PC-3 (cell line): ENCODE results near the gene CHRNB1. TPM values are rescaled to one million over a fixed set of nuclear protein-coding genes. Genes with fewer than 3 reads are reported as not detected.

Source experiments
- ATAC-seq: fragments of 200-7000 bp; cut with Tn5 transposase; 2 replicates; pipeline ENCODE4 v1.9.1; 2020; ENCODE audit warnings: mild to moderate bottlenecking, moderate library complexity
- BruUV-seq: library from RNA; stranded (reverse); fragments of 400-500 nt; replicated peaks from 2 replicates; lab custom pipeline; 2021; lab: Mats Ljungman, UMichigan
- CTCF ChIA-PET: fragments of 300-600 bp; sonication (Branson Sonifier 250); formaldehyde crosslinking; loops from one replicate; lab custom pipeline; 2022; ENCODE audit warnings: antibody characterized with exemption; lab: Charles Lee
- POLR2A ChIA-PET: fragments of 300-600 bp; sonication (Branson Sonifier 250); formaldehyde crosslinking; loops from one replicate; lab custom pipeline; 2022; ENCODE audit warnings: antibody characterized with exemption; ENCODE audit not compliant: unreplicated experiment; lab: Charles Lee
- DNase-seq: peaks from one replicate; pipeline ENCODE4 v3.0.0-alpha.2; 2015
- H2AFZ ChIP-seq: fragments of 300-600 bp; sonication (generic); 2 replicates; pipeline ENCODE4 v1.6.0; 2016; ENCODE audit warnings: antibody characterized with exemption, low read length
- H3F3A ChIP-seq: fragments of 300-600 bp; sonication (generic); one replicate; pipeline ENCODE4 v1.6.0; 2017; ENCODE audit warnings: antibody characterized with exemption, low read length, control low read depth, mild to moderate bottlenecking; ENCODE audit not compliant: unreplicated experiment
- H3K27ac ChIP-seq: fragments of 300-600 bp; sonication (generic); 2 replicates; pipeline ENCODE4 v1.5.1; 2016; ENCODE audit warnings: mild to moderate bottlenecking, low read length
- H3K27me3 ChIP-seq: fragments of 300-600 bp; sonication (generic); 2 replicates; pipeline ENCODE4 v1.6.1; 2016; ENCODE audit warnings: low read length, mixed read lengths
- H3K36me3 ChIP-seq: fragments of 300-600 bp; sonication (generic); 2 replicates; pipeline ENCODE4 v1.6.1; 2016; ENCODE audit warnings: low read depth, mixed run types, low read length, mixed read lengths
- H3K4me1 ChIP-seq: fragments of 300-600 bp; sonication (generic); 2 replicates; pipeline ENCODE4 v1.5.1; 2016; ENCODE audit warnings: low read length; ENCODE audit not compliant: insufficient read depth
- H3K4me2 ChIP-seq: fragments of 300-600 bp; sonication (generic); 2 replicates; pipeline ENCODE4 v1.6.0; 2016; ENCODE audit warnings: low read length
- H3K4me3 ChIP-seq: fragments of 300-600 bp; sonication (generic); 2 replicates; pipeline ENCODE4 v1.5.1; 2016; ENCODE audit warnings: mild to moderate bottlenecking, low read length, mixed read lengths
- H3K79me2 ChIP-seq: fragments of 300-600 bp; sonication (generic); 2 replicates; pipeline ENCODE4 v1.6.1; 2017; ENCODE audit warnings: low read length, mixed read lengths
- H3K9ac ChIP-seq: fragments of 300-600 bp; sonication (generic); 2 replicates; pipeline ENCODE4 v1.6.0; 2016; ENCODE audit warnings: mild to moderate bottlenecking, low read length
- H3K9me2 ChIP-seq: fragments of 300-600 bp; sonication (generic); replicated peaks from 2 replicates; pipeline ENCODE4 v1.6.1; 2016; ENCODE audit warnings: mixed run types, low read length, mixed read lengths
- H3K9me3 ChIP-seq: fragments of 300-600 bp; sonication (generic); 2 replicates; pipeline ENCODE4 v1.6.1; 2016; ENCODE audit warnings: low read length, mixed read lengths
- H4K20me1 ChIP-seq: fragments of 300-600 bp; sonication (generic); 2 replicates; pipeline ENCODE4 v1.6.1; 2016; ENCODE audit warnings: low read length, mixed read lengths
- EZH2 ChIP-seq: fragments of 300-600 bp; sonication (generic); IDR thresholded peaks from one replicate; pipeline ENCODE4 v1.6.1; 2017; ENCODE audit warnings: antibody characterized with exemption, mild to moderate bottlenecking, low read length; ENCODE audit not compliant: unreplicated experiment
- EZH2phosphoT487 ChIP-seq: fragments of 300-600 bp; sonication (generic); IDR thresholded peaks from 2 replicates; pipeline ENCODE4 v1.6.1; 2018; ENCODE audit warnings: mild to moderate bottlenecking, antibody characterized with exemption, low read length, borderline replicate concordance
- intact Hi-C: fragments of 100-400 bp; cut with micrococcal nuclease; formaldehyde crosslinking; loops from 2 replicates; pipeline ENCODE4 v1.9.0; 2023
- total RNA-seq: library from RNA; depleted of rRNA; stranded (reverse); fragments of >200 nt; gene quantifications from 2 replicates; pipeline ENCODE4 v1.2.3, GENCODE V29; 2014
- TF ChIP-seq, protein P1 (sequence below): fragments of 300-600 bp; sonication (generic); conservative IDR thresholded peaks from 2 replicates; pipeline ENCODE4 v1.5.1; 2017; ENCODE audit warnings: antibody characterized with exemption, low read depth, mild to moderate bottlenecking, low read length

The CHRNB1 gene
- total RNA-seq, 1 experiment from 2014 or later: 2.1 TPM

DNA sequence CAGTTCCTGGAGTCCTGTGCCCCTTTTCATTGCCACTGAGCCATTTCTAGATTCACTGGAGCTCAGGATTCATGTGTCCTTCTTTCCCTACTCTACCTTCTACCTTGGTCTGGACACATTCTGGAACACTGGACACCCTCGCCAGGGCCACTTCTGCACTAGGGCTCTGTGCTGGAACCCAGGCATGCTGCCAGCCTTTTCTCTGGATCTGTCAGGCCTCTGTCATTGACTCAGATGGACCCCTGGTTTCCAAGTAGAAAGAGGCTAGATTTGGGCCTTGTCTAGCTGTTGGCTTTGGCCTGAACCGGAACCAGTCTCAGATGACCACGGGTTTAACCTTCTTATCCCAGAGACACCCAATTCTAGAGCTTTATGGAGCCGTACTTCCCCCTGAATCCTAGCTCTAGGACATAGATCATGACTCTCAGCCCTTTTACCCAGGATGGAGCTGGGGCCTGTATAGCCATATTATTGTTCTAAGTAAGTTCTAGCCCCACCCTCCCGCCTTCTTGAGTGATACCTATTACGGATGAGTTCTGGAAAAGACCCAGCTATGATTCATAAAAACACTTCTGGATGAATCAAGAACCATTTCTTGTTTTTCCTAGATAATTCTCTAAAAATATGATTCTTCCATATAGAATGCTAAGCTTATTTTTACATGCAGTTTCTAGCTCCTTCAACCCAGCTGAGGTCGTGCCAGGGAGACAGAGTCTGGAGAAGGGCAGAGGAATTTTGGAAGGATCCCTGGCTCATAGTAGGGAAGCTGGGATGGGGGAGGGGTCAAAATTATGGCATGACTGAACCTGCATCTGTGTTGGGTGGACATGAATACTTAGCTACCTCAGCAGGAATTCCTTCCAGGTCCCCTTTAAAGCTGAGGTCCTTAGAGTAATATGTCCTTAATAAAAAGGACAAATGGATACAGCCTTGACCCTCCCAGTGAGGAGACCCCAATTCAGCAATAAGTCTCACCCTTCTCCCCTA, 1.1 kb upstream of the CHRNB1 start:
- no TSS peak for BruUV-seq

DNA sequence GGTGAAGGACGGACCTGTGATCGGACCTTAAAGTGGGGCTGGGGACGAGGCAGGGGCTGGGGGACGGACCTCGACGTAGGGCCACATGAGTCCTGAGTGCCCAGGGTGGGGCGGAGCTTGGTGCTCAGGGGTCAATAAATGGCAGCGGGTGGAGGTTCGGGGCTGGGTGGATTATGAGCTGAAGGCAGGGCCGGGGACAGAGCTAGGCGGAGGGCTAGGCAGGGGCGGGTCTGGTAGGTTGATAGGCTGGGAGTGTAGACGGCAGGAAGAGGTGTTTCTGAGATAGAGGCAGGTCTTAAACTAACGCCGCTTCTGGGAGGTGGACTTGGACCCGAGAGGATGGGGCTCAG, 733 bp downstream of the CHRNB1 start:
- ATAC-seq: no peak
- H3K4me1 ChIP-seq: no peaks in the 10 kb centered on the region
- H3K4me2 ChIP-seq: no peak overlapping the region
- CTCF ChIA-PET: no interaction called here
- intact Hi-C loops: no loop called here
- TF ChIP-seq EZH2phosphoT487 (no peak), EZH2 (no peak)
- TF ChIP-seq, protein P1, sequence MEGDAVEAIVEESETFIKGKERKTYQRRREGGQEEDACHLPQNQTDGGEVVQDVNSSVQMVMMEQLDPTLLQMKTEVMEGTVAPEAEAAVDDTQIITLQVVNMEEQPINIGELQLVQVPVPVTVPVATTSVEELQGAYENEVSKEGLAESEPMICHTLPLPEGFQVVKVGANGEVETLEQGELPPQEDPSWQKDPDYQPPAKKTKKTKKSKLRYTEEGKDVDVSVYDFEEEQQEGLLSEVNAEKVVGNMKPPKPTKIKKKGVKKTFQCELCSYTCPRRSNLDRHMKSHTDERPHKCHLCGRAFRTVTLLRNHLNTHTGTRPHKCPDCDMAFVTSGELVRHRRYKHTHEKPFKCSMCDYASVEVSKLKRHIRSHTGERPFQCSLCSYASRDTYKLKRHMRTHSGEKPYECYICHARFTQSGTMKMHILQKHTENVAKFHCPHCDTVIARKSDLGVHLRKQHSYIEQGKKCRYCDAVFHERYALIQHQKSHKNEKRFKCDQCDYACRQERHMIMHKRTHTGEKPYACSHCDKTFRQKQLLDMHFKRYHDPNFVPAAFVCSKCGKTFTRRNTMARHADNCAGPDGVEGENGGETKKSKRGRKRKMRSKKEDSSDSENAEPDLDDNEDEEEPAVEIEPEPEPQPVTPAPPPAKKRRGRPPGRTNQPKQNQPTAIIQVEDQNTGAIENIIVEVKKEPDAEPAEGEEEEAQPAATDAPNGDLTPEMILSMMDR: no peak
- no peaks in the 10 kb centered on the region for H3F3A ChIP-seq
- no peaks in the 10 kb centered on the region for H4K20me1 ChIP-seq
- no peaks in the 10 kb centered on the region for H3K36me3 ChIP-seq
- no peak overlapping the region for H2AFZ ChIP-seq
- no TSS peak for BruUV-seq
- H3K9ac ChIP-seq: no peak overlapping the region
- POLR2A ChIA-PET: no interaction called here
- H3K27ac ChIP-seq: no peak overlapping the region
- no peaks in the 10 kb centered on the region for H3K9me3 ChIP-seq
- DNase-seq: no peak
- no peaks in the 10 kb centered on the region for H3K27me3 ChIP-seq
- no peaks in the 10 kb centered on the region for H3K79me2 ChIP-seq
- H3K4me3 ChIP-seq: no peak overlapping the region
- H3K9me2 ChIP-seq: no peaks in the 10 kb centered on the region

More for the DNA sequence above, 1.1 kb upstream of the CHRNB1 start:
- Histone ChIP-seq H3K4me2 (no peak overlapping the region), H3K27ac (no peak overlapping the region), H3K4me1 (no peaks in the 10 kb centered on the region; the same call in 1 of the 2 replicates), H2AFZ (no peak overlapping the region), H3F3A (no peaks in the 10 kb centered on the region), H3K79me2 (no peaks in the 10 kb centered on the region), H3K36me3 (no peaks in the 10 kb centered on the region), H3K27me3 (no peaks in the 10 kb centered on the region), H3K4me3 (no peak overlapping the region), H3K9me2 (no peaks in the 10 kb centered on the region), H3K9ac (no peak overlapping the region), H3K9me3 (no peaks in the 10 kb centered on the region), H4K20me1 (no peaks in the 10 kb centered on the region)
- no peak for ATAC-seq
- TF ChIP-seq EZH2 (no peak), EZH2phosphoT487 (no peak)
- TF ChIP-seq, protein P1: no peak
- POLR2A ChIA-PET: no interaction called here
- intact Hi-C loops: no loop called here
- CTCF ChIA-PET: interaction anchor here (0.6 to 1.0 kb wide), 2 partner anchors 33 to 88 kb away, joined by 3 read pairs; no protein-coding TSS in a partner anchor
- peak; percentile 50 for DNase-seq

DNA sequence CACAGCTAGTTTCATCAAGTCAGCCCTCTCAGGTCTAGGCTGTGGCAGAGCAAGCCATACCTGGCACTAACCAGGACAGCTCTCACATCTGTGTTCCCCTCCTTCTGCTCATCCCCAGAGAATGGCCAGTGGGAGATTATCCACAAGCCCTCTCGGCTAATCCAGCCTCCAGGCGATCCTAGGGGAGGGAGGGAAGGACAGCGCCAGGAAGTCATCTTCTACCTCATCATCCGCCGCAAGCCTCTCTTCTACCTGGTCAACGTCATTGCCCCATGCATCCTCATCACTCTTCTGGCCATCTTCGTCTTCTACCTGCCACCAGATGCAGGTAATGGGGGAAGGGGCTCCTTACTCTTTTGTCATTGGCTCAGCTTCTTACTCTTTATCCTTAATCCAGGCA, 3.6 kb downstream of the CHRNB1 start:
- Histone ChIP-seq H4K20me1 (no peaks in the 10 kb centered on the region), H2AFZ (no peak overlapping the region), H3K9ac (no peak overlapping the region), H3K9me2 (no peaks in the 10 kb centered on the region), H3K79me2 (no peaks in the 10 kb centered on the region), H3K9me3 (no peaks in the 10 kb centered on the region), H3F3A (no peaks in the 10 kb centered on the region), H3K4me3 (no peak overlapping the region), H3K4me2 (no peak overlapping the region), H3K27ac (no peak overlapping the region), H3K27me3 (no peaks in the 10 kb centered on the region), H3K4me1 (no peaks in the 10 kb centered on the region), H3K36me3 (no peaks in the 10 kb centered on the region)
- DNase-seq (no peak), ATAC-seq (no peak)
- intact Hi-C loops: no loop called here
- TF ChIP-seq EZH2 (no peak), EZH2phosphoT487 (no peak)
- TF ChIP-seq, protein P1: no peak
- POLR2A ChIA-PET: no interaction called here
- CTCF ChIA-PET: no interaction called here
- no TSS peak for BruUV-seq
